Smooth muscle cell (in vitro differentiated cells): ENCODE measurements around the gene PDF. TPM values are rescaled to one million over a fixed set of nuclear protein-coding genes. Genes with fewer than 3 reads are reported as not detected.

ENCODE experiments used
- DNase-seq: peaks from one replicate; lab custom pipeline; 2025; ENCODE audit not compliant: unreplicated experiment; lab: John Stamatoyannopoulos, UW
- H2AFZ ChIP-seq: fragments of 200-600 bp; sonication (generic); 2 replicates; pipeline ENCODE4 v1.6.0; 2016; ENCODE audit warnings: antibody characterized with exemption, low read depth, mild to moderate bottlenecking
- H3F3A ChIP-seq: fragments of 200-600 bp; sonication (generic); 2 replicates; pipeline ENCODE4 v1.6.0; 2017; ENCODE audit warnings: antibody characterized with exemption, low read depth
- H3K27ac ChIP-seq: fragments of 200-600 bp; sonication (generic); 2 replicates; pipeline ENCODE4 v1.5.1; 2016; ENCODE audit warnings: low read depth, mild to moderate bottlenecking
- H3K27me3 ChIP-seq: fragments of 200-600 bp; sonication (generic); 2 replicates; pipeline ENCODE4 v1.6.1; 2016; ENCODE audit warnings: low read depth, mild to moderate bottlenecking
- H3K36me3 ChIP-seq: fragments of 200-600 bp; sonication (generic); 2 replicates; pipeline ENCODE4 v1.5.1; 2016; ENCODE audit warnings: low read depth
- H3K4me1 ChIP-seq: fragments of 200-600 bp; sonication (generic); 2 replicates; pipeline ENCODE4 v1.5.1; 2016; ENCODE audit warnings: low read depth
- H3K4me2 ChIP-seq: fragments of 200-600 bp; sonication (generic); 2 replicates; pipeline ENCODE4 v1.6.0; 2016; ENCODE audit warnings: mild to moderate bottlenecking
- H3K4me3 ChIP-seq: fragments of 200-600 bp; sonication (generic); 2 replicates; pipeline ENCODE4 v1.5.1; 2016; ENCODE audit warnings: mild to moderate bottlenecking
- H3K79me2 ChIP-seq: fragments of 200-600 bp; sonication (generic); 2 replicates; pipeline ENCODE4 v1.6.0; 2016; ENCODE audit warnings: low read depth, mild to moderate bottlenecking
- H3K9ac ChIP-seq: fragments of 200-600 bp; sonication (generic); 2 replicates; pipeline ENCODE4 v1.6.0; 2016; ENCODE audit warnings: low read depth
- H3K9me3 ChIP-seq: fragments of 200-600 bp; sonication (generic); replicated peaks from 2 replicates; pipeline ENCODE4 v1.5.1; 2016; ENCODE audit warnings: low read depth
- H4K20me1 ChIP-seq: fragments of 200-600 bp; sonication (generic); 2 replicates; pipeline ENCODE4 v1.6.0; 2016; ENCODE audit warnings: low read depth
- CTCF ChIP-seq: fragments of 200-600 bp; sonication (generic); IDR thresholded peaks from 2 replicates; pipeline ENCODE4 v1.5.1; 2017; ENCODE audit warnings: borderline replicate concordance, mild to moderate bottlenecking, antibody characterized with exemption; ENCODE audit not compliant: insufficient read depth, poor library complexity, severe bottlenecking
- WGBS: methylation state at CpG from one replicate; pipeline ENCODE4 v1.1.7; 2016; ENCODE audit warnings: low lambda C conversion rate; 5-methylcytosine and 5-hydroxymethylcytosine counted together
- polyA plus RNA-seq: library from polyadenylated mRNA; unstranded; fragments of >200 nt; fragmentation: Nextera tagmentation; extraction: Ambion mirVana; gene quantifications from 2 replicates; pipeline ENCODE4 v1.2.1, GENCODE V29; 2016
- total RNA-seq: library from RNA; depleted of rRNA; stranded (reverse); fragments of >200 nt; gene quantifications from 2 replicates; pipeline ENCODE4 v1.2.3, GENCODE V29; 2014

Gene PDF
- total and polyA plus RNA-seq, 2 experiments from 2014 or later: 4.4 to 5.4 TPM

DNA sequence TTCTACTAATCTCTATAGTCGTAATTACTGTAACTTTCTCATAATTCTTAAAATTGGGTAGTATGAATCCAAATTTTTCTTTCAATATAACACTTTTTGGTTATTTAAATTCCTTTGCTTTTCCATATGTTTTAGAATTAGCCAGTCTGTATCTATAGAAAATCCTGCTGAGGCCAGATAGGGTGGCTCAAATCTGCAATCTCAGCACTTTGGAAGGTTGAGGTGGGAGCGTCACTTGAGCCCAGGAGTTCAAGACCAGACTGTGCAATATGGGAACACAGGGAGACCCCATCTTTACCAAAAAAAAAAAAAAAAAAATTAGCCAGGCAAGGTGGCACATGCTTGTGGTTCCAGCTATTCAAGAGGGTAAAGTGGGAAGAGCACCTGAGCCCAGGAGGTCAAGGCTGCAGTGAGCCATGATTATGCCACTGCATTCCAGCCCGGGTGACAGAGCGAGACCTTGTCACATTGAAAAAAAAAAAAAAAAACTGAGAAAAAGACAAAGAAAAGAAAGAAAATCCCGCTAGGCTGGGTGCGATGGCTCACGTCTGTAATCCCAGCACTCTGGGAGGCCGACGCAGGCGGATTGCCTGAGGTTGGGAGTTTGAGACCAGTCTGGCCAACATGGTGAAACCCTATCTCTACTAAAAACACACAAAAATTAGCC, 46.1 kb upstream of the PDF start:
- H3K9ac ChIP-seq: no peak overlapping the region
- peaks cover 17% of the 10 kb centered on the region for H3K79me2 ChIP-seq
- no peaks in the 10 kb centered on the region for H3K9me3 ChIP-seq
- no peaks in the 10 kb centered on the region for H3F3A ChIP-seq
- TF ChIP-seq CTCF: no peak
- no peaks in the 10 kb centered on the region for H3K4me1 ChIP-seq
- H4K20me1 ChIP-seq: peaks cover 8% of the 10 kb centered on the region
- H3K27me3 ChIP-seq: no peaks in the 10 kb centered on the region
- no peak overlapping the region for H3K4me2 ChIP-seq
- H3K36me3 ChIP-seq: peaks cover 18% of the 10 kb centered on the region
- no peak overlapping the region for H3K27ac ChIP-seq
- no peak for DNase-seq
- WGBS: 96% methylated on average over 10 of the region's 10 CpGs
- no peak overlapping the region for H2AFZ ChIP-seq
- no peak overlapping the region for H3K4me3 ChIP-seq

GRCh38 chr16:69373019-69373418, 42.6 kb upstream of the PDF start:
- no peak overlapping the region for H3K4me2 ChIP-seq
- no peaks in the 10 kb centered on the region for H3K9me3 ChIP-seq
- no peak for TF ChIP-seq CTCF
- H4K20me1 ChIP-seq: peaks cover 8% of the 10 kb centered on the region
- H3K27me3 ChIP-seq: no peaks in the 10 kb centered on the region
- peaks cover 11% of the 10 kb centered on the region for H3K79me2 ChIP-seq
- H3K4me3 ChIP-seq: no peak overlapping the region
- WGBS: 89% methylated on average over 1 of the region's 1 CpG
- H3K9ac ChIP-seq: no peak overlapping the region
- no peak for DNase-seq
- no peak overlapping the region for H2AFZ ChIP-seq
- peaks cover 3% of the 10 kb centered on the region for H3F3A ChIP-seq
- peaks cover 15% of the 10 kb centered on the region for H3K36me3 ChIP-seq
- H3K27ac ChIP-seq: no peak overlapping the region
- no peaks in the 10 kb centered on the region for H3K4me1 ChIP-seq

DNA sequence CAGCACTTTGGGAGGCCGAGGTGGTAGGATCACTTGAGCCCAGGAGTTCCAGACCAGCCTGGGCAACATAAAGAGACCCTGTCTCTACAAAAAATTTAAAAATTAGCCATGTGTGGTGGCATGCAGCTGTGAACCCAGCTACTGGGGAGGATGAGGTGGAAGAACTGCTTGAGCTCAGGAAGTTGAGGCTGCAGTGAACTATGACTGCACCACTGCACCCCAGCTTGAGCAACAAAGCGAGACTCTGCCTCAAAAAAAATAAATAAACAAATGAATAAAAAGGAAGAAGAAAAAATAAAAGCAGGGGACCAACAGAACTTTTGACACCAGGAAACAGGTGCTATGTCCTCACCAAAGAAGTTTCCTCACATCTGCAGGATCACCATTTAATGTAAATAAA, 41.2 kb upstream of the PDF start:
- no peak for DNase-seq
- no peak overlapping the region for H3K4me3 ChIP-seq
- no peaks in the 10 kb centered on the region for H3K27me3 ChIP-seq
- H3K4me2 ChIP-seq: no peak overlapping the region
- H2AFZ ChIP-seq: no peak overlapping the region
- H3K36me3 ChIP-seq: peaks cover 11% of the 10 kb centered on the region
- TF ChIP-seq CTCF: no peak
- H3K9ac ChIP-seq: no peak overlapping the region
- 100% methylated on average over 2 of the region's 2 CpGs for WGBS
- H3F3A ChIP-seq: peaks cover 3% of the 10 kb centered on the region
- H3K4me1 ChIP-seq: no peaks in the 10 kb centered on the region
- H3K27ac ChIP-seq: no peak overlapping the region
- H4K20me1 ChIP-seq: peaks cover 8% of the 10 kb centered on the region
- H3K79me2 ChIP-seq: peaks cover 11% of the 10 kb centered on the region
- H3K9me3 ChIP-seq: no peaks in the 10 kb centered on the region

DNA sequence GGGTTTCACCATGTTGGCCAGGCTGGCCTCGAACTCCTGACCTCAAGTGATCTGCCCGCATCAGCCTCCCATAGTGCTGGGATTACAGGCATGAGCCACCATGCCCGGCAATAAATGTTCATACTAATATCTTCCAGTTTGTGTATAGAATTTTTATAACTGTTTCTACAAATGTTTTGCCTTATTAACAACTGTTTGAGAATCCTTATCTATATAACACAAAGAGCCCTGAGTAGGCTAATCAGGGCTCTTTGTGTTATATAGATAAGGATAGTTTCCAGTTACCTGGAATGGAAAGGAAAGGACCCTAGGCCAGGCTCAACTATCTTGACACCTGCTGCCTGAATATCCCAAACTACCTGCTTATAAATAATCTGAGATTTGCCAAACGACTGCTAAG, 38.5 kb upstream of the PDF start:
- 98% methylated on average over 4 of the region's 4 CpGs for whole genome bisulfite sequencing
- H3K9me3 ChIP-seq: no peaks in the 10 kb centered on the region
- H3K79me2 ChIP-seq: peaks cover 6% of the 10 kb centered on the region
- H3F3A ChIP-seq: peaks cover 3% of the 10 kb centered on the region
- TF ChIP-seq CTCF: no peak
- H3K4me1 ChIP-seq: no peaks in the 10 kb centered on the region
- H3K4me3 ChIP-seq: no peak overlapping the region
- no peak overlapping the region for H2AFZ ChIP-seq
- peak overlapping the region; percentile 78 for H3K27ac ChIP-seq
- H3K27me3 ChIP-seq: no peaks in the 10 kb centered on the region
- H3K36me3 ChIP-seq: peaks cover 13% of the 10 kb centered on the region
- no peak overlapping the region for H3K4me2 ChIP-seq
- no peak overlapping the region for H3K9ac ChIP-seq
- DNase-seq: no peak
- H4K20me1 ChIP-seq: peaks cover 13% of the 10 kb centered on the region
